SK-N-SH (cell line): ENCODE data around the gene PYDC1. TPM values are rescaled to one million over a fixed set of nuclear protein-coding genes. Genes with fewer than 3 reads are reported as not detected.

ENCODE experiments used
- CTCF ChIA-PET: fragments of 300-600, 350-600 bp; formaldehyde crosslinking; extraction: SDS; loops from one replicate; lab custom pipeline; 2021; lab: Yijun Ruan, JAX
- POLR2A ChIA-PET: fragments of 350-600 bp; sonication (Branson Sonifier 250); formaldehyde crosslinking; extraction: SDS; loops from one replicate; lab custom pipeline; 2020; ENCODE audit warnings: antibody characterized with exemption, inconsistent platforms; lab: Yijun Ruan, JAX
- DNase-seq: peaks from one replicate; pipeline ENCODE4 v3.0.0; 2012
- H2AFZ ChIP-seq: fragments of 200-600 bp; sonication (generic); 2 replicates; pipeline ENCODE4 v1.8.1; 2016; ENCODE audit warnings: antibody characterized with exemption, mild to moderate bottlenecking, low read depth
- H3F3A ChIP-seq: fragments of 200-600 bp; sonication (generic); replicated peaks from 2 replicates; pipeline ENCODE3; 2016; ENCODE audit warnings: antibody characterized with exemption, mild to moderate bottlenecking; ENCODE audit not compliant: insufficient read depth
- H3K27ac ChIP-seq, 2 experiments: fragments of 200-500 bp in 1 of 2; fragments of 200-600 bp in 1 of 2; sonication (Bioruptor generic) in 1 of 2; sonication (generic), shearing (Covaris generic) in 1 of 2; 2 replicates each; pipeline versions ENCODE4 v1.5.1 to v1.6.1; 2014 to 2016; ENCODE audit warnings: low read depth in 2 of 2, inconsistent platforms in 1 of 2, low read length in 1 of 2, mild to moderate bottlenecking in 1 of 2, mixed read lengths in 1 of 2
- H3K27me3 ChIP-seq: fragments of 200-600 bp; sonication (generic), shearing (Covaris generic); 2 replicates; pipeline ENCODE4 v1.6.1; 2016; ENCODE audit warnings: mixed run types; ENCODE audit not compliant: insufficient read depth
- H3K36me3 ChIP-seq, 2 experiments: fragments of 200-500 bp in 1 of 2; fragments of 200-600 bp in 1 of 2; sonication (Bioruptor generic) in 1 of 2; sonication (generic) in 1 of 2; replicated peaks in 1 of 2; 2 replicates each; pipeline versions ENCODE3 to v1.5.1; 2014 to 2016; ENCODE audit warnings: low read length in 1 of 2, mild to moderate bottlenecking in 1 of 2; ENCODE audit not compliant: insufficient read depth in 2 of 2, control insufficient read depth in 1 of 2
- H3K4me1 ChIP-seq, 2 experiments: fragments of 200-500 bp in 1 of 2; fragments of 200-600 bp in 1 of 2; sonication (Bioruptor generic) in 1 of 2; sonication (generic), shearing (Covaris generic) in 1 of 2; 2 replicates each; pipeline versions ENCODE4 v1.5.1 to v1.6.1; 2014 to 2016; ENCODE audit warnings: low read depth in 1 of 2, low read length in 1 of 2, mixed run types in 1 of 2; ENCODE audit not compliant: insufficient read depth in 2 of 2, control insufficient read depth in 1 of 2
- H3K4me2 ChIP-seq: fragments of 200-600 bp; sonication (generic), shearing (Covaris generic); 2 replicates; pipeline ENCODE4 v1.6.1; 2017; ENCODE audit warnings: mixed run types
- H3K4me3 ChIP-seq, 2 experiments: fragments of 200-500 bp in 1 of 2; fragments of 200-600 bp in 1 of 2; sonication (Bioruptor generic) in 1 of 2; sonication (generic), shearing (Covaris generic) in 1 of 2; 2 replicates each; pipeline versions ENCODE4 v1.5.1 to v1.8.1; 2014 to 2016; ENCODE audit warnings: low read depth in 2 of 2, inconsistent platforms in 1 of 2, low read length in 1 of 2, mild to moderate bottlenecking in 1 of 2, mixed read lengths in 1 of 2, moderate library complexity in 1 of 2
- H3K79me2 ChIP-seq: fragments of 200-600 bp; sonication (generic); 2 replicates; pipeline ENCODE4 v1.8.1; 2017; ENCODE audit warnings: mild to moderate bottlenecking; ENCODE audit not compliant: insufficient read depth
- H3K9ac ChIP-seq: fragments of 200-600 bp; sonication (generic); 2 replicates; pipeline ENCODE4 v1.6.1; 2017; ENCODE audit warnings: mixed run types
- H3K9me2 ChIP-seq: fragments of 200-600 bp; sonication (generic); 2 replicates; pipeline ENCODE4 v1.6.1; 2017; ENCODE audit warnings: mixed run types
- H3K9me3 ChIP-seq: fragments of 200-600 bp; sonication (generic); 2 replicates; pipeline ENCODE4 v1.6.1; 2017; ENCODE audit warnings: mixed run types, mild to moderate bottlenecking, moderate library complexity
- H4K20me1 ChIP-seq: fragments of 200-600 bp; sonication (generic); 2 replicates; pipeline ENCODE4 v1.6.1; 2017; ENCODE audit warnings: mild to moderate bottlenecking, mixed run types; ENCODE audit not compliant: insufficient read depth
- FOSL2 ChIP-seq: IDR thresholded peaks from 2 replicates; pipeline ENCODE4 v1.4.0; 2012; ENCODE audit warnings: low read depth, mild to moderate bottlenecking, moderate library complexity, borderline replicate concordance
- FOXJ3 ChIP-seq: sonication (generic); formaldehyde crosslinking; IDR thresholded peaks from 2 replicates; pipeline ENCODE4 v1.5.1; 2020; ENCODE audit warnings: mild to moderate bottlenecking, missing genetic modification reagents
- FOXM1 ChIP-seq: IDR thresholded peaks from 2 replicates; pipeline ENCODE4 v1.4.0; 2012; ENCODE audit warnings: low read depth, mild to moderate bottlenecking
- JUND ChIP-seq: IDR thresholded peaks from 2 replicates; pipeline ENCODE4 v1.4.0; 2012
- MAX ChIP-seq: IDR thresholded peaks from 2 replicates; pipeline ENCODE4 v1.4.0; 2012; ENCODE audit warnings: low read depth
- MXI1 ChIP-seq: IDR thresholded peaks from 2 replicates; pipeline ENCODE4 v1.6.1; 2012; ENCODE audit warnings: mild to moderate bottlenecking, low read depth, low read length, improper control_type of control experiment
- NFIC ChIP-seq: IDR thresholded peaks from 2 replicates; pipeline ENCODE4 v1.4.0; 2012; ENCODE audit warnings: borderline replicate concordance
- NRF1 ChIP-seq: IDR thresholded peaks from 2 replicates; pipeline ENCODE4 v1.6.1; 2012; ENCODE audit warnings: low read depth, mild to moderate bottlenecking, low read length
- RAD21 ChIP-seq: IDR thresholded peaks from 2 replicates; pipeline ENCODE4 v1.6.1; 2012; ENCODE audit warnings: mild to moderate bottlenecking, low read length
- SIN3A ChIP-seq: IDR thresholded peaks from 2 replicates; pipeline ENCODE4 v1.6.1; 2012; ENCODE audit warnings: low read depth, mild to moderate bottlenecking, low read length, moderate library complexity, borderline replicate concordance
- SMC3 ChIP-seq: IDR thresholded peaks from 2 replicates; pipeline ENCODE4 v1.6.1; 2012; ENCODE audit warnings: low read depth, low read length, improper control_type of control experiment
- TAF1 ChIP-seq: IDR thresholded peaks from 2 replicates; pipeline ENCODE4 v1.6.1; 2012; ENCODE audit warnings: low read depth, mild to moderate bottlenecking, low read length, moderate library complexity, borderline replicate concordance
- TCF12 ChIP-seq: IDR thresholded peaks from 2 replicates; pipeline ENCODE4 v1.4.0; 2012
- TEAD4 ChIP-seq: IDR thresholded peaks from 2 replicates; pipeline ENCODE4 v1.4.0; 2012; ENCODE audit warnings: mild to moderate bottlenecking, borderline replicate concordance; ENCODE audit not compliant: insufficient read depth
- YY1 ChIP-seq: IDR thresholded peaks from 2 replicates; pipeline ENCODE4 v1.4.0; 2012; ENCODE audit warnings: low read depth, mild to moderate bottlenecking
- WGBS: methylation state at CpG from one replicate; pipeline ENCODE4 v1.1.6; 2017; ENCODE audit warnings: low lambda C conversion rate; 5-methylcytosine and 5-hydroxymethylcytosine counted together
- polyA plus RNA-seq, 3 experiments: library from polyadenylated mRNA; depleted of rRNA; stranded (reverse); fragments of >200 nt; gene quantifications; 2 replicates each; pipeline ENCODE4 v1.2.3, GENCODE V29; 2012
- TF ChIP-seq, protein P1 (sequence below): fragments of 150-350 bp; IDR thresholded peaks from 2 replicates; pipeline ENCODE4 v1.6.1; 2016; ENCODE audit warnings: mild to moderate bottlenecking, low read depth, low read length
- TF ChIP-seq, protein P2 (sequence below): IDR thresholded peaks from 2 replicates; pipeline ENCODE4 v1.4.0; 2012; ENCODE audit warnings: low read depth, borderline replicate concordance
- TF ChIP-seq, protein P3 (sequence below): IDR thresholded peaks from 2 replicates; pipeline ENCODE4 v1.4.0; 2012; ENCODE audit warnings: low read depth, borderline replicate concordance
- TF ChIP-seq, protein P4 (sequence below): IDR thresholded peaks from 2 replicates; pipeline ENCODE4 v1.6.1; 2012; ENCODE audit warnings: mild to moderate bottlenecking, low read depth, low read length, moderate library complexity
- TF ChIP-seq, protein P5 (sequence below): fragments of 200-600 bp; sonication (generic); IDR thresholded peaks from 2 replicates; pipeline ENCODE4 v1.6.1; 2017; ENCODE audit warnings: antibody characterized with exemption, mild to moderate bottlenecking, moderate library complexity

Gene PYDC1
- polyA plus RNA-seq, 1 of the 3 experiments (the other 2 are of a cell fraction), result not detected

GRCh38 chr16:31206776-31207175 is 10.2 kb downstream of the PYDC1 start:
- H3K79me2 ChIP-seq, result no peaks in the 10 kb centered on the region
- H3K9ac ChIP-seq, result no peak overlapping the region
- TF ChIP-seq, protein P1, sequence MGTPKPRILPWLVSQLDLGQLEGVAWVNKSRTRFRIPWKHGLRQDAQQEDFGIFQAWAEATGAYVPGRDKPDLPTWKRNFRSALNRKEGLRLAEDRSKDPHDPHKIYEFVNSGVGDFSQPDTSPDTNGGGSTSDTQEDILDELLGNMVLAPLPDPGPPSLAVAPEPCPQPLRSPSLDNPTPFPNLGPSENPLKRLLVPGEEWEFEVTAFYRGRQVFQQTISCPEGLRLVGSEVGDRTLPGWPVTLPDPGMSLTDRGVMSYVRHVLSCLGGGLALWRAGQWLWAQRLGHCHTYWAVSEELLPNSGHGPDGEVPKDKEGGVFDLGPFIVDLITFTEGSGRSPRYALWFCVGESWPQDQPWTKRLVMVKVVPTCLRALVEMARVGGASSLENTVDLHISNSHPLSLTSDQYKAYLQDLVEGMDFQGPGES, result no peak
- TF ChIP-seq TAF1 (no peak), RAD21 (no peak), TCF12 (no peak), FOXM1 (no peak), NRF1 (no peak), SMC3 (no peak), TEAD4 (no peak), MXI1 (no peak), JUND (no peak), NFIC (no peak), FOSL2 (no peak), FOXJ3 (CRISPR knock-in tag) (no peak), YY1 (no peak), MAX (no peak), SIN3A (no peak)
- TF ChIP-seq, protein P2, sequence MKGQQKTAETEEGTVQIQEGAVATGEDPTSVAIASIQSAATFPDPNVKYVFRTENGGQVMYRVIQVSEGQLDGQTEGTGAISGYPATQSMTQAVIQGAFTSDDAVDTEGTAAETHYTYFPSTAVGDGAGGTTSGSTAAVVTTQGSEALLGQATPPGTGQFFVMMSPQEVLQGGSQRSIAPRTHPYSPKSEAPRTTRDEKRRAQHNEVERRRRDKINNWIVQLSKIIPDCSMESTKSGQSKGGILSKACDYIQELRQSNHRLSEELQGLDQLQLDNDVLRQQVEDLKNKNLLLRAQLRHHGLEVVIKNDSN, result no peak
- TF ChIP-seq, protein P3, sequence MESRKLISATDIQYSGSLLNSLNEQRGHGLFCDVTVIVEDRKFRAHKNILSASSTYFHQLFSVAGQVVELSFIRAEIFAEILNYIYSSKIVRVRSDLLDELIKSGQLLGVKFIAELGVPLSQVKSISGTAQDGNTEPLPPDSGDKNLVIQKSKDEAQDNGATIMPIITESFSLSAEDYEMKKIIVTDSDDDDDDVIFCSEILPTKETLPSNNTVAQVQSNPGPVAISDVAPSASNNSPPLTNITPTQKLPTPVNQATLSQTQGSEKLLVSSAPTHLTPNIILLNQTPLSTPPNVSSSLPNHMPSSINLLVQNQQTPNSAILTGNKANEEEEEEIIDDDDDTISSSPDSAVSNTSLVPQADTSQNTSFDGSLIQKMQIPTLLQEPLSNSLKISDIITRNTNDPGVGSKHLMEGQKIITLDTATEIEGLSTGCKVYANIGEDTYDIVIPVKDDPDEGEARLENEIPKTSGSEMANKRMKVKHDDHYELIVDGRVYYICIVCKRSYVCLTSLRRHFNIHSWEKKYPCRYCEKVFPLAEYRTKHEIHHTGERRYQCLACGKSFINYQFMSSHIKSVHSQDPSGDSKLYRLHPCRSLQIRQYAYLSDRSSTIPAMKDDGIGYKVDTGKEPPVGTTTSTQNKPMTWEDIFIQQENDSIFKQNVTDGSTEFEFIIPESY, result no peak
- TF ChIP-seq, protein P4, sequence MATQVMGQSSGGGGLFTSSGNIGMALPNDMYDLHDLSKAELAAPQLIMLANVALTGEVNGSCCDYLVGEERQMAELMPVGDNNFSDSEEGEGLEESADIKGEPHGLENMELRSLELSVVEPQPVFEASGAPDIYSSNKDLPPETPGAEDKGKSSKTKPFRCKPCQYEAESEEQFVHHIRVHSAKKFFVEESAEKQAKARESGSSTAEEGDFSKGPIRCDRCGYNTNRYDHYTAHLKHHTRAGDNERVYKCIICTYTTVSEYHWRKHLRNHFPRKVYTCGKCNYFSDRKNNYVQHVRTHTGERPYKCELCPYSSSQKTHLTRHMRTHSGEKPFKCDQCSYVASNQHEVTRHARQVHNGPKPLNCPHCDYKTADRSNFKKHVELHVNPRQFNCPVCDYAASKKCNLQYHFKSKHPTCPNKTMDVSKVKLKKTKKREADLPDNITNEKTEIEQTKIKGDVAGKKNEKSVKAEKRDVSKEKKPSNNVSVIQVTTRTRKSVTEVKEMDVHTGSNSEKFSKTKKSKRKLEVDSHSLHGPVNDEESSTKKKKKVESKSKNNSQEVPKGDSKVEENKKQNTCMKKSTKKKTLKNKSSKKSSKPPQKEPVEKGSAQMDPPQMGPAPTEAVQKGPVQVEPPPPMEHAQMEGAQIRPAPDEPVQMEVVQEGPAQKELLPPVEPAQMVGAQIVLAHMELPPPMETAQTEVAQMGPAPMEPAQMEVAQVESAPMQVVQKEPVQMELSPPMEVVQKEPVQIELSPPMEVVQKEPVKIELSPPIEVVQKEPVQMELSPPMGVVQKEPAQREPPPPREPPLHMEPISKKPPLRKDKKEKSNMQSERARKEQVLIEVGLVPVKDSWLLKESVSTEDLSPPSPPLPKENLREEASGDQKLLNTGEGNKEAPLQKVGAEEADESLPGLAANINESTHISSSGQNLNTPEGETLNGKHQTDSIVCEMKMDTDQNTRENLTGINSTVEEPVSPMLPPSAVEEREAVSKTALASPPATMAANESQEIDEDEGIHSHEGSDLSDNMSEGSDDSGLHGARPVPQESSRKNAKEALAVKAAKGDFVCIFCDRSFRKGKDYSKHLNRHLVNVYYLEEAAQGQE, result no peak
- TF ChIP-seq, protein P5, sequence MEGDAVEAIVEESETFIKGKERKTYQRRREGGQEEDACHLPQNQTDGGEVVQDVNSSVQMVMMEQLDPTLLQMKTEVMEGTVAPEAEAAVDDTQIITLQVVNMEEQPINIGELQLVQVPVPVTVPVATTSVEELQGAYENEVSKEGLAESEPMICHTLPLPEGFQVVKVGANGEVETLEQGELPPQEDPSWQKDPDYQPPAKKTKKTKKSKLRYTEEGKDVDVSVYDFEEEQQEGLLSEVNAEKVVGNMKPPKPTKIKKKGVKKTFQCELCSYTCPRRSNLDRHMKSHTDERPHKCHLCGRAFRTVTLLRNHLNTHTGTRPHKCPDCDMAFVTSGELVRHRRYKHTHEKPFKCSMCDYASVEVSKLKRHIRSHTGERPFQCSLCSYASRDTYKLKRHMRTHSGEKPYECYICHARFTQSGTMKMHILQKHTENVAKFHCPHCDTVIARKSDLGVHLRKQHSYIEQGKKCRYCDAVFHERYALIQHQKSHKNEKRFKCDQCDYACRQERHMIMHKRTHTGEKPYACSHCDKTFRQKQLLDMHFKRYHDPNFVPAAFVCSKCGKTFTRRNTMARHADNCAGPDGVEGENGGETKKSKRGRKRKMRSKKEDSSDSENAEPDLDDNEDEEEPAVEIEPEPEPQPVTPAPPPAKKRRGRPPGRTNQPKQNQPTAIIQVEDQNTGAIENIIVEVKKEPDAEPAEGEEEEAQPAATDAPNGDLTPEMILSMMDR, result no peak
- H2AFZ ChIP-seq, result no peak overlapping the region
- ChIA-PET POLR2A (interaction anchor here (1.4 kb wide), 1 partner anchor 27 kb away, joined by 5 read pairs; the partner anchor contains the start of gene FUS), CTCF (interaction anchor here (1.2 to 1.3 kb wide), 2 partner anchors 24 to 64 kb away, joined by 3 read pairs; no protein-coding TSS in a partner anchor)
- peaks cover 42% of the 10 kb centered on the region for H3K27me3 ChIP-seq
- no peaks in the 10 kb centered on the region for H4K20me1 ChIP-seq
- H3K36me3 ChIP-seq, result no peaks in the 10 kb centered on the region
- peaks cover 4% of the 10 kb centered on the region for H3F3A ChIP-seq
- no peaks in the 10 kb centered on the region for H3K9me3 ChIP-seq
- H3K4me2 ChIP-seq, result no peak overlapping the region
- H3K9me2 ChIP-seq, result no peaks in the 10 kb centered on the region
- WGBS, result 20% methylated on average over 6 of the region's 6 CpGs
- H3K4me1 ChIP-seq, result no peaks in the 10 kb centered on the region
- H3K27ac ChIP-seq, result no peak overlapping the region
- no peak for DNase-seq
- H3K4me3 ChIP-seq, result no peak overlapping the region
